Caco-2 (cell line): ENCODE measurements around the gene RYR2. TPM values are rescaled to one million over a fixed set of nuclear protein-coding genes. Genes with fewer than 3 reads are reported as not detected.

Experiments
- BruUV-seq: library from RNA; stranded (reverse); fragments of 400-500 nt; replicated peaks from 2 replicates; lab custom pipeline; 2021; lab: Mats Ljungman, UMichigan
- CTCF ChIA-PET: fragments of 300-600 bp; sonication (Branson Sonifier 250); formaldehyde crosslinking; loops from one replicate; lab custom pipeline; 2022; ENCODE audit warnings: antibody characterized with exemption; lab: Charles Lee
- POLR2A ChIA-PET: fragments of 300-600 bp; sonication (Branson Sonifier 250); formaldehyde crosslinking; loops from one replicate; lab custom pipeline; 2022; ENCODE audit warnings: antibody characterized with exemption; lab: Charles Lee
- DNase-seq, 2 experiments: peaks; one replicate each; pipeline versions ENCODE4 v3.0.0 to v3.0.0-alpha.2; 2020 to 2022
- H3K27me3 ChIP-seq: replicated peaks from 2 replicates; pipeline ENCODE4 v1.6.0; 2011; ENCODE audit warnings: low read length; ENCODE audit not compliant: control insufficient read depth, insufficient read depth
- H3K36me3 ChIP-seq: 2 replicates; pipeline ENCODE4 v1.5.1; 2011; ENCODE audit warnings: low read length; ENCODE audit not compliant: control insufficient read depth, insufficient read depth
- H3K4me1 ChIP-seq: fragments of 250-450 bp; sonication (Bioruptor Pico); 2 replicates; pipeline ENCODE4 v1.5.1; 2020; ENCODE audit warnings: mild to moderate bottlenecking
- H3K4me3 ChIP-seq: 2 replicates; pipeline ENCODE4 v1.5.1; 2011; ENCODE audit warnings: low read depth, mild to moderate bottlenecking, control low read depth, low read length
- H3K9me3 ChIP-seq: fragments of 250-450 bp; sonication (Bioruptor Pico); 2 replicates; pipeline ENCODE4 v1.5.1; 2020; ENCODE audit warnings: mild to moderate bottlenecking, moderate library complexity
- H3K27ac Mint-ChIP-seq: one replicate; pipeline ENCODE4 v1.8.0; 2022; ENCODE audit warnings: mixed read lengths; ENCODE audit not compliant: unreplicated experiment
- H3K27me3 Mint-ChIP-seq: one replicate; pipeline ENCODE4 v1.8.0; 2022; ENCODE audit warnings: mixed read lengths; ENCODE audit not compliant: insufficient read depth, unreplicated experiment
- H3K36me3 Mint-ChIP-seq: one replicate; pipeline ENCODE4 v1.8.0; 2022; ENCODE audit warnings: mild to moderate bottlenecking, mixed read lengths; ENCODE audit not compliant: insufficient read depth, unreplicated experiment
- H3K4me1 Mint-ChIP-seq: one replicate; pipeline ENCODE4 v1.8.0; 2022; ENCODE audit warnings: low read depth, mixed read lengths; ENCODE audit not compliant: unreplicated experiment
- H3K4me3 Mint-ChIP-seq: one replicate; pipeline ENCODE4 v1.8.0; 2022; ENCODE audit warnings: mild to moderate bottlenecking, moderate library complexity, mixed read lengths; ENCODE audit not compliant: unreplicated experiment
- H3K9me3 Mint-ChIP-seq: one replicate; pipeline ENCODE4 v1.8.0; 2022; ENCODE audit warnings: mixed read lengths; ENCODE audit not compliant: unreplicated experiment
- CTCF ChIP-seq, 2 experiments: fragments of 200-600 bp in 1 of 2; IDR thresholded peaks; 1 replicate in 1 of 2; 2 replicates in 1 of 2; pipeline versions ENCODE4 v1.5.1 to v1.8.0; 2011 to 2022; ENCODE audit warnings: antibody characterized with exemption in 1 of 2, control low read depth in 1 of 2, inconsistent platforms in 1 of 2, low read depth in 1 of 2, low read length in 1 of 2, mild to moderate bottlenecking in 1 of 2, moderate library complexity in 1 of 2; ENCODE audit not compliant: insufficient read depth in 1 of 2, severe bottlenecking in 1 of 2, unreplicated experiment in 1 of 2
- intact Hi-C: fragments of 100-400 bp; cut with micrococcal nuclease; formaldehyde crosslinking; loops from one replicate; pipeline ENCODE4 v1.10.0; 2022; ENCODE audit not compliant: unreplicated experiment
- total RNA-seq: library from RNA; stranded (reverse); gene quantifications from 2 replicates; pipeline ENCODE4 v1.2.3, GENCODE V29; 2022

Gene RYR2
- total RNA-seq, 1 experiment from 2014 or later = 3.4 TPM

- Histone ChIP-seq H3K27me3 (no peaks in the 10 kb centered on the region), H3K4me3 (no peak overlapping the region), H3K36me3 (no peaks in the 10 kb centered on the region), H3K9me3 (no peaks in the 10 kb centered on the region), H3K4me1 (no peaks in the 10 kb centered on the region)
- BruUV-seq = no TSS peak
- no peaks in the 10 kb centered on the region for H3K27me3 Mint-ChIP-seq
- H3K36me3 Mint-ChIP-seq = no peaks in the 10 kb centered on the region
- no peaks in the 10 kb centered on the region for H3K4me1 Mint-ChIP-seq
- ChIA-PET POLR2A (no interaction called here), CTCF (no interaction called here)
- DNase-seq = no peak
- intact Hi-C loops = no loop called here
- no peak for TF ChIP-seq CTCF (IDR thresholded peaks at IDR 0.05; ENCODE audit: insufficient read depth in 1 of 2, low read depth in 1 of 2, low read length in 1 of 2, severe bottlenecking in 1 of 2, unreplicated experiment in 1 of 2)
- no peak overlapping the region for H3K4me3 Mint-ChIP-seq
- H3K9me3 Mint-ChIP-seq = no peaks in the 10 kb centered on the region
- no peak overlapping the region for H3K27ac Mint-ChIP-seq
Observed at GRCh38 chr1:237640966-237641365, 599.0 kb downstream of the RYR2 start.

- no peak for TF ChIP-seq CTCF (IDR thresholded peaks at IDR 0.05; ENCODE audit: insufficient read depth in 1 of 2, low read depth in 1 of 2, low read length in 1 of 2, severe bottlenecking in 1 of 2, unreplicated experiment in 1 of 2)
- CTCF ChIA-PET = no interaction called here
Observed at GRCh38 chr1:237650809-237651208, 608.8 kb downstream of the RYR2 start.

GRCh38 chr1:237655778-237656177 lies 613.8 kb downstream of the RYR2 start:
- Mint-ChIP-seq H3K4me3 (no peak overlapping the region), H3K36me3 (no peaks in the 10 kb centered on the region), H3K27ac (no peak overlapping the region), H3K9me3 (no peaks in the 10 kb centered on the region), H3K4me1 (no peaks in the 10 kb centered on the region), H3K27me3 (no peaks in the 10 kb centered on the region)
- no peaks in the 10 kb centered on the region for H3K36me3 ChIP-seq
- intact Hi-C loops = no loop called here
- H3K4me3 ChIP-seq = no peak overlapping the region
- DNase-seq = no peak
- H3K9me3 ChIP-seq = no peaks in the 10 kb centered on the region
- no TSS peak for BruUV-seq
- ChIA-PET CTCF (no interaction called here), POLR2A (no interaction called here)
- TF ChIP-seq CTCF (IDR thresholded peaks at IDR 0.05; ENCODE audit: insufficient read depth in 1 of 2, low read depth in 1 of 2, low read length in 1 of 2, severe bottlenecking in 1 of 2, unreplicated experiment in 1 of 2) = no peak
- no peaks in the 10 kb centered on the region for H3K27me3 ChIP-seq
- H3K4me1 ChIP-seq = no peaks in the 10 kb centered on the region

More at GRCh38 chr1:237650809-237651208, 608.8 kb downstream of the RYR2 start:
- Mint-ChIP-seq H3K4me1 (no peaks in the 10 kb centered on the region), H3K36me3 (no peaks in the 10 kb centered on the region), H3K9me3 (no peaks in the 10 kb centered on the region), H3K27me3 (peaks cover 2% of the 10 kb centered on the region), H3K27ac (no peak overlapping the region), H3K4me3 (no peak overlapping the region)
- no peak for DNase-seq
- no peaks in the 10 kb centered on the region for H3K27me3 ChIP-seq
- intact Hi-C loops = no loop called here
- no peaks in the 10 kb centered on the region for H3K36me3 ChIP-seq
- no TSS peak for BruUV-seq
- POLR2A ChIA-PET = no interaction called here
- no peaks in the 10 kb centered on the region for H3K4me1 ChIP-seq
- H3K9me3 ChIP-seq = no peaks in the 10 kb centered on the region
- H3K4me3 ChIP-seq = no peak overlapping the region
